Vagina (tissue), 2 donors: ENCODE measurements around the gene DNASE1L3.

Source experiments
- CTCF ChIP-seq, 3 experiments: fragments of 450-650 bp in 2 of 3; fragments of 200-600 bp in 1 of 3; sonication (generic) in 1 of 3; IDR thresholded peaks; one replicate each; pipeline ENCODE4 v1.5.1; 2017 to 2019; ENCODE audit warnings: antibody characterized with exemption in 3 of 3, mild to moderate bottlenecking in 2 of 3, moderate library complexity in 2 of 3
- POLR2A ChIP-seq, 2 donors: fragments of 450-650 bp; IDR thresholded peaks; one replicate each; pipeline ENCODE4 v1.6.1; 2017; ENCODE audit warnings: antibody characterized with exemption in 2 of 2, mild to moderate bottlenecking in 2 of 2, moderate library complexity in 2 of 2
- POLR2AphosphoS5 ChIP-seq, 2 donors: sonication (generic); formaldehyde crosslinking; IDR thresholded peaks; one replicate each; pipeline ENCODE4 v1.9.0; 2017; ENCODE audit warnings: antibody characterized with exemption in 2 of 2, mild to moderate bottlenecking in 2 of 2, low read depth in 1 of 2; ENCODE audit not compliant: insufficient read depth in 1 of 2

- no peak for TF ChIP-seq CTCF (IDR thresholded peaks at IDR 0.05)
- no peak for TF ChIP-seq POLR2AphosphoS5 (IDR thresholded peaks at IDR 0.05; ENCODE audit: insufficient read depth in 1 of 2, low read depth in 1 of 2)
- no peak for TF ChIP-seq POLR2A (IDR thresholded peaks at IDR 0.05)
Measured at GRCh38 chr3:58163234-58163633, 47.5 kb downstream of the DNASE1L3 start.
